GM12875 (cell line): Measurements from ENCODE around the gene SWT1.

Source experiments
- H3K4me3 ChIP-seq: one replicate; pipeline ENCODE4 v1.5.1; 2011; ENCODE audit warnings: low read depth, low read length, control low read depth
- TF ChIP-seq, protein P1 (sequence below): IDR thresholded peaks from 2 replicates; pipeline ENCODE4 v1.5.1; 2011; ENCODE audit warnings: low read depth, mild to moderate bottlenecking, control low read depth, inconsistent platforms, low read length, moderate library complexity, borderline replicate concordance; ENCODE audit not compliant: insufficient read depth

Gene SWT1

DNA sequence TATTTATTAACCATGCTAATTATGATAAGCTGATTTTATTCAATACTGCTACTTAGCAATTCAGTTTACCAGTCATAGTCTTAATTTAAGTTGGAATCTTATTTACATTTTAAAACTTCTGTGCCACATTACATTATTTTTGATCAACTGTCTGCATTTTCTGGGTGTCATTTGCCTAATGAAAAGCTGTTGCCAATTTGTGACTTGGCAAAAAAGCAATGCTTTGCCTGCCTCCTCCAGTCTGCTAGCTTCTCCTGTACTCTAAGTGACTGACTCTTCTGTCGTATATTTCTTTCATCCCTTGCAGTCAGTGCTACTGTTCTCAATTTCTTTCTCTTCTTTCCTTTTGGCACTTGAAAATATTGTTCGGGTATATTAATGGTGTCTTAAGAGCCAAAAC, 165.7 kb downstream of the SWT1 start:
- H3K4me3 ChIP-seq, result no peak overlapping the region
- TF ChIP-seq, protein P1, sequence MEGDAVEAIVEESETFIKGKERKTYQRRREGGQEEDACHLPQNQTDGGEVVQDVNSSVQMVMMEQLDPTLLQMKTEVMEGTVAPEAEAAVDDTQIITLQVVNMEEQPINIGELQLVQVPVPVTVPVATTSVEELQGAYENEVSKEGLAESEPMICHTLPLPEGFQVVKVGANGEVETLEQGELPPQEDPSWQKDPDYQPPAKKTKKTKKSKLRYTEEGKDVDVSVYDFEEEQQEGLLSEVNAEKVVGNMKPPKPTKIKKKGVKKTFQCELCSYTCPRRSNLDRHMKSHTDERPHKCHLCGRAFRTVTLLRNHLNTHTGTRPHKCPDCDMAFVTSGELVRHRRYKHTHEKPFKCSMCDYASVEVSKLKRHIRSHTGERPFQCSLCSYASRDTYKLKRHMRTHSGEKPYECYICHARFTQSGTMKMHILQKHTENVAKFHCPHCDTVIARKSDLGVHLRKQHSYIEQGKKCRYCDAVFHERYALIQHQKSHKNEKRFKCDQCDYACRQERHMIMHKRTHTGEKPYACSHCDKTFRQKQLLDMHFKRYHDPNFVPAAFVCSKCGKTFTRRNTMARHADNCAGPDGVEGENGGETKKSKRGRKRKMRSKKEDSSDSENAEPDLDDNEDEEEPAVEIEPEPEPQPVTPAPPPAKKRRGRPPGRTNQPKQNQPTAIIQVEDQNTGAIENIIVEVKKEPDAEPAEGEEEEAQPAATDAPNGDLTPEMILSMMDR, result no peak

DNA sequence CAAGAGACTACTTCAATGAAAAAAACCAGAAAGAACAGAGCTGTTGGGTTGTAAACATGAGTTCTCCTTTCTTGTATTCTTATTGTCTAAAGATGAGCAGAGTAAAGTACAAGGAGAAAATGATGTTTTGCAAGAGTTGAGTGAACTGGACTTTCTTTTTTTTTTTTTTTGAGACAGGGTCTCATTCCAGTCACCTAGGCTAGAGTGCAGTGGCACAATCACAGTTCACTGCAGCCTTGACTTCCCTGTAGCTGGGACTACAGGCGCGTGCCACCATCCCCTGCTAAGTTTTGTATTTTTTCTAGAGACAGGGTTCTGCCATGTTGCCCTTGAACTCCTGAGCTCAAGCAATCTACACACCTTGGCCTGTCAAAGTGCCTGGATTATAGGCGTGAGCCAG, 167.2 kb downstream of the SWT1 start:
- H3K4me3 ChIP-seq, result no peak overlapping the region
- TF ChIP-seq, protein P1, result no peak

DNA sequence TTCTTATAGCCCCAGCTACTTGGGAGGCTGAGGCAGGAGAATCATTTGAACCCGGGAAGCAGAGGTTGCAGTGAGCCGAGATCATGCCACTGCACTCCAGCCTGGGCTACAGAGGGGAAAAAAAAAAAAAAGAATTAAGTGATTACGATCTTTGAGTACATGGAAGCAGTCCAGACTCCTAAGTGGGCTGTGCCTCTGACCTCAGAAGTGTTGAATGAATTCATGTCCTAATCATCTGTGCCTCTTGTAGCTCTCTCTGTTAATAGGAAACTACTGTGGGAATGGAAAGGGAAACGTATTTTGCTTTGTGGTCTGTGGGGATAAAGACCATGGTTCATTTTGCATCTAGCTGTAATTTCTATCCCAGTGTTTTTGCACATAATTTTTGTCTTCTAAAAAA, 168.4 kb downstream of the SWT1 start:
- no peak overlapping the region for H3K4me3 ChIP-seq
- TF ChIP-seq, protein P1, result no peak

DNA sequence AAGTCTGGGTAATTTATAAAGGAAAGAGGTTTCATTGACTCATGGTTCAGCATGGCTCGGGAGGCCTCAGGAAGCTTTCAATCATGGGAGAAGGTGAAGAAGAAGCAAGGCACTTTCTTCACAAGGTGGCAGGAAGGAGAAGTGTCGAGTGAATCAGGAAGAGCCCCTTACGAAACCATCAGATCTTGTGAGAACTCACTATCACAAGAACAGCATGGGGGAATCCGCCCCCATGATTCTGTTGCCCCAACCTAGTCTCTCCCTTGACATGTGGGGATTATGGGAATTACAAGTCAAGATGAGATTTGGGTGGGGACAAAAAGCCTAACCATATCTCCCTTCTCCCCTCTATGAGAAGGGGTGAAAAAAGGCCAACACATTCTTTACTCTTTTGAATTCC, 171.3 kb downstream of the SWT1 start:
- TF ChIP-seq, protein P1, result no peak
- H3K4me3 ChIP-seq, result no peak overlapping the region

DNA sequence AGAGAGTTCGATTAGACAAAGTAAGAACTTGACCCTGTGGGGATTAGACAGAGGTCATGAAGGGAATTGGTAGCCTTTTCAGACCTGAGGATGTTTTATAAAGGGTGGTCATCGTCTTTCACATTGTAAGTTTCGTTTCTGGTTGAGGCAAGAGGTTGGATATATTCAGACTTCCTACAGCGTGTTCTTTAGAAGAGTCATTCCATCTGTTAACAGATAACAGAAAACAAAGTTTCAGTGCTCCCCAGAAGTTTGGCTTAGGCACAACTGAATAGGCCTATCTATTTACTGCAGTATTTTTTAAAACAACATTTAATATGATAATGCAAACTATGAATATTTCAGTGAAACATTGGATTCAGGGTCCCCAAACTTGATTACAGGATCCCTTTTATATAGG, 177.2 kb downstream of the SWT1 start:
- no peak overlapping the region for H3K4me3 ChIP-seq
- TF ChIP-seq, protein P1, result no peak

DNA sequence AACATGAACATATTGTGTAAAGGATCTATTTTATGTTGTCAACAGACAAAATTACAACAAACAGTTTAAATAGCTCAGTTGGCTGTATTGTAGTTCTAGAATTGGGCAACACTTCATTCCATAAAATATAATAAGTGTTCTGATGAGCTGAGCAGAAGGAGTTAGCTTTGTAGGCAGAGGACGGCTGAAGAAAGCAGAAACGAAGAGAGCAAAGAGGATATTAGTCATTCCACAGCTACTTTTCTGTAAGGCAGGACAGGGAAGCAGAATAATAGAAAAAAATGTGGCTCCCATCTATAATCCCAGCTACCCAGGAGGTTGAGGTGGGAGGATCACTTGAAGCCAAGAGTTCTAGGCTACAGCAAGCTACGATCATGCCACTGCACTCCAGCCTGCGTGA, 180.3 kb downstream of the SWT1 start:
- TF ChIP-seq, protein P1, result no peak
- no peak overlapping the region for H3K4me3 ChIP-seq

DNA sequence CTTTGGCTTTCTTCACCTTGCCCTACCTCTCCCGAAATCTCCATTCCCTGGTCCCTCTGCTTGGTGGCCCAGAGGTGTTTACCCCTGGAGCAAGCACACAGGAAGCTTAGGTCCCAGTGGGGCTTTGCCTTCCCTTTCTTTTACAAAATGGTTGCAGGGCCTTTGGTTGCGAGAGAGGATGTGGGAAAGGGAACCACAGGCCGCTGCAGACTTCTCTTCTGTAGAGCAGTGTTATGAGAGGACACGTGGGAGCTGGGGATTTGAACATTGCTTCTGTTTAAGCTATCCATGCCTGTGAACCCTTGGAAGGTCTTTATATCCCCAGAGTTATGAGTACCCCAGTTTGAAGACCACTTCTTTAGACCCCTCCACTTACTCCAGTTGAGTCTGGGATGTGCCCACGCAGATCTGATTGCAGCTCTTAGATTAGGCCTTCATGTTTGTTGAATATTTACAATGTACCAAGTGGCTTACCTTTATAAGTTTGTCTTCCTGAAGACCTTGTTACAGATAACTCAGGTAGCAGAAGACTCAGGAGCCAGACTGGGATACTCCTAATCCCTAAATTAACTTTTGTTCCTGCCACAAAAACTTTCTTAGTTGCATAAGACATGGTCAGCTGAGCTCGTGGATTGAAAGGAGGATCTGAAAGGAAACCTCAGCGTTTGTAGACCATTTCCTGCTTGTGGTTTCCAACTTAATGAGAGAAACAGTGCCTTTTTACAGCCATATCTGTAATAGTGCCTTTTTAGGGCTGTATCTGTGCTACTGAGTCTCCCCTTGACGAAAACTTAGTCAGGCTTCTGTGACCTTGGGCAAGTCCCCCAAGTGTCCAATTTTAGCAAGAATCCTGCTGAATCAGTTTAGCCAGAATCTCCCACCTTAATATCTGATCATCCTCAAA, 182.0 kb downstream of the SWT1 start:
- no peak overlapping the region for H3K4me3 ChIP-seq
- TF ChIP-seq, protein P1, result no peak
